SK-N-DZ (cell line): ENCODE results near the gene DAAM2. TPM values are rescaled to one million over a fixed set of nuclear protein-coding genes. Genes with fewer than 3 reads are reported as not detected.

Experiments used
- DNase-seq: peaks from one replicate; pipeline ENCODE4 v3.0.0-alpha.2; 2015; ENCODE audit warnings: low spot score
- polyA plus RNA-seq, 2 experiments: library from polyadenylated mRNA; depleted of rRNA; stranded (reverse); fragments of >200 nt; gene quantifications; 2 replicates each; pipeline ENCODE4 v1.2.3, GENCODE V29; 2014

The DAAM2 gene
- not detected in 2 replicates for polyA plus RNA-seq (2014; cell fraction: cytosol; rRNA removed)
- not detected in 2 replicates for polyA plus RNA-seq (2014; cell fraction: nucleus; rRNA removed)

GRCh38 chr6:39791850-39792539 lies at the start of gene DAAM2:
TSS of gene DAAM2 (plus strand) at chr6:39792376. CDS start at chr6:39856303, 63,927 bp downstream.
- no peak for DNase-seq

GRCh38 chr6:39746795-39747194 lies 45.4 kb upstream of the DAAM2 start:
- no peak for DNase-seq

GRCh38 chr6:39752835-39753724 lies 39.1 kb upstream of the DAAM2 start:
- no peak for DNase-seq

GRCh38 chr6:39753725-39754045 lies 38.5 kb upstream of the DAAM2 start:
- DNase-seq: no peak

DNA sequence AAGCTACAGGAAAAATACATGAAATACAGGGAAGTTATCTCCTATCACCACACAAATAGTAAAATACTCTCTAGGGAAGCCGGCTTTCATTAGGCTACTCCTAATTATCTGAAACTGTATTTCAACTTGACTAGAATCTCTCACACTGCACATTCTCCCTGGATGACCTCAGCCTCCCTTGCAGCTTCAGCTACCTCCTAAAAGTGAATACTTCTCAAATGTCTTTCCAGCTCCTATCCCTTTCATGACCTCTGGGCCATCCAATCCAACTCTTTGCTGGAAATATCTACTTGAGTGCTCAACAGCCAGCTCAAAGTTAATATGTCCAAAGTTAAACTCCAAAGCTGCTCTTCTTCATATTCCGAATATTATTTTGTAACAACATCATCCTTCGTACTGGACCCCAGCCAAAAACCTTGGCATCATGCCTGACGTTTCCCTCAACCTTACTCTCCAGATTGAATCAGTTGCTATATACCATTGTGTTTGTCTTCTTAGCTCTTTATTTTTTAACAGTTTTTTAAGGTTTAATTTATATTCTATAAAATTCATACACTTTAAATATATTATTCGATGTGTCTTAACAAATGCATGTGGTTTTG lies 37.6 kb upstream of the DAAM2 start:
- no peak for DNase-seq

GRCh38 chr6:39755231-39755630 lies 36.9 kb upstream of the DAAM2 start:
- DNase-seq: no peak

DNA sequence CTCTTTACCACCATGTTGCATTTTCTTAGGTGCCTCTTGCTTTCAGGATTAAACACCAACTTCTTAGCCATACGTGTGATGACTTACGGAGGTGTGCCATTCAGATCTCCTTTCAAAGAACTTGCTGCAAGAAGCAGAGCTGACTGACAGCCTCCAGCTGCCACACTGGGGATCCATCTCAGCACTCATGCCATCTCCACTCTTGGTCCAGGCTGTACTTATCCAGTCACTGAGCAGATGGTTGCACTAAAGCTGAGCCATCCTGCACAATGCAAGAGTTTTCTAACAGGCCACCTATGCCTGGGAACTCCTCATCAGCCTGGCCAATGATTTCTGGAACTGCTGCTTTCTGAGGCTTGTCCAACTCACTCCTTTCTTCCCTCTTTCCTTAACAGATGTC lies 35.6 kb upstream of the DAAM2 start:
- no peak for DNase-seq

DNA sequence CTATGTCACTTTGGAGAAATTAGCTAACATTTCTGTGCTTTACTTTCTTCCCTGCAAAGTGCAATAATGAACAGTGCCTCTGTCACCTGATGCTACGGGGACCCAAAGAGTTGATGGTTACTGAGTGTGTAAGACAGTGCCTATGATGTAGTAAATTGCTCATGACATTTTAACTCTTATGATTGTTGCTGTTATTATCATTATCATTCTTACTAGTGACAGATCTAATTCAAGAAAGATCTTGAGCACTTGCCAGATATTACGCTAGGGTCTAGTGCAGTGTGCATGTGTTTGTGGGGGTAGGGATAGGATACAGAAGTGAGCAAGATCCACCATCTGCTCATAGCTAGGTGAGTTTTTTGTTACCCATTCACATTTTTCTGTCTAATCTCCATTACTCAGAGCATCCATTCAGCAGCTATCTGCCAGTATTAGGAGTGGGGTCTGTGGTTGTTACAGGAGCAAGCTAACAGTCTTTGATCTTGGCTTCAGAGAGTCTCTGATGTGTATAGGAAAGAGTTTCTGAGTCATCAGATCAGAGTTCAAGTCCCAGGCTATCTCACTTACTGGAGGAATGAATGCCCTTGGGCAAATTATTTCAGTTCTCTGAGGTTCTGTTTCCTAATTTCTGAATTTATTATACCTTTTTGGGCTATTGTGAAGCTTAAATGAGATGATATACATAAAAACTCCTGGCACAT lies 33.1 kb upstream of the DAAM2 start:
- DNase-seq: no peak

GRCh38 chr6:39760226-39760952 lies 31.8 kb upstream of the DAAM2 start:
- no peak for DNase-seq

DNA sequence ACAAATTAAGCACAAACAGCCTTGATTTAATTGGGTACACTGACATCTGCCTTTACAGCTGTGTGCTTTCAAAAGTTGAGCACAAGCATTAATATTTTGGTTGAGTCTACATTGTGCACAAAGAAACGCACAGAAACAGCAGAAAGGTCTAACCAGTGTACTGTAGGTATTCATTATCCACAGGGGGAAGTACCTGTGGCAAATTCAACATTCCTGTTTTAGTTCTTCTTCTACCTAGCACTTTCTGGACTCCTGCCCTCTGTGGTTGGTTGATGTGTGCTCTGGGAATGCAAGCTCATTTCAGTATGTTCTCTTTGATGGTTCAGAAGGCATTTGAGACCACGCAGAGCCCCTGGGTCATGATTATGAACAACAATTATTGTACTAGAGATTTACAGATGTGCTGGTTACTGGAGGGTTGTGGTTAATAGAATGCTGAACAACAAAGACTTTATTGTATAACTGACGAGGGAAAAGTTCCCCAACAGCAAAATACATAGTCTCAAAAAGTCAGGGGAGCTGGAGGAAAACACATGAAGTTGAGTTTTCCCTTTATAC lies 26.6 kb upstream of the DAAM2 start:
- DNase-seq: no peak

- DNase-seq: no peak
Observed at GRCh38 chr6:39769012-39769411, 23.2 kb upstream of the DAAM2 start.

GRCh38 chr6:39770446-39770845 lies 21.7 kb upstream of the DAAM2 start:
- no peak for DNase-seq

- DNase-seq: no peak
Observed at GRCh38 chr6:39772559-39773273, 19.5 kb upstream of the DAAM2 start.

DNA sequence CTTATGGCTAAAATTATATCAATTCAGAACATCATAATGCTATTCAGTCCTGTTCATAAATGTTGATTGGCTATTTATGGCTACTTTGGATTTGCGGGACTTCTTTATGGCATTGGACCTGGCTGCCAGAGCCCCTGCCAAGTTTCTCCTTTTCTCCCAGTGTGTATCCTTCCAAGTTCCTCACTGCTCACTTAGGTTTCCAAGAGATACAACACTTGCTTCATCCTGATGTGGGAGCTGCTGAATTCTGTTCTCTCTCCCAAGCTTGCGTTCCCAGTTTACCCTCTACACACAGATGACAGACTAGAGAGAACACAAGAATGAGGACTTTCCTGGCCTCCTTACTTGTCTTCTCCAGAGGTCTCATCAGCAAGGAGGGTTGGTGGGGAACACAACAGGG lies 18.4 kb upstream of the DAAM2 start:
- DNase-seq: no peak

- no peak for DNase-seq
Observed at GRCh38 chr6:39776581-39776980, 15.6 kb upstream of the DAAM2 start.

GRCh38 chr6:39777218-39777617 lies 15.0 kb upstream of the DAAM2 start:
- DNase-seq: peak; percentile 4

DNA sequence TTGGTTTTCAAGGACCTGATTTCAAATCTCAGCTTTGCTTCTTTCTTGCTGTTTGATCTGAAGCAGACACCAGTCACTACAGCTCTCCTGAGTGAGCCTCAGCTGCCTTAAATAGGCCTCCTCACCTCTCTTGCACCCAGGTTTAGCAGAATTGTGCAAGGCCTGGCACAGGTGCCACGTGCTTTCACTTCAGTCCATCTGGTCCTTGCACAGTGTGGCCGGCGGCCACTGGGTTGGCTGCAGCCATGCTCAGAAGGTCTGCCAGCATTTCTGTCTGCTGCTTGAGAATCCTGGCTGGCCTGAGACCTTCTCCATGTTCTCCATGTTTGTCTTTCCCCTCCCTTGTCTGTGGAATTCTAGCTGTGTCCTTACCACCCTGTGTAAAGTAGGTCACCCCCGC lies 14.5 kb upstream of the DAAM2 start:
- no peak for DNase-seq

DNA sequence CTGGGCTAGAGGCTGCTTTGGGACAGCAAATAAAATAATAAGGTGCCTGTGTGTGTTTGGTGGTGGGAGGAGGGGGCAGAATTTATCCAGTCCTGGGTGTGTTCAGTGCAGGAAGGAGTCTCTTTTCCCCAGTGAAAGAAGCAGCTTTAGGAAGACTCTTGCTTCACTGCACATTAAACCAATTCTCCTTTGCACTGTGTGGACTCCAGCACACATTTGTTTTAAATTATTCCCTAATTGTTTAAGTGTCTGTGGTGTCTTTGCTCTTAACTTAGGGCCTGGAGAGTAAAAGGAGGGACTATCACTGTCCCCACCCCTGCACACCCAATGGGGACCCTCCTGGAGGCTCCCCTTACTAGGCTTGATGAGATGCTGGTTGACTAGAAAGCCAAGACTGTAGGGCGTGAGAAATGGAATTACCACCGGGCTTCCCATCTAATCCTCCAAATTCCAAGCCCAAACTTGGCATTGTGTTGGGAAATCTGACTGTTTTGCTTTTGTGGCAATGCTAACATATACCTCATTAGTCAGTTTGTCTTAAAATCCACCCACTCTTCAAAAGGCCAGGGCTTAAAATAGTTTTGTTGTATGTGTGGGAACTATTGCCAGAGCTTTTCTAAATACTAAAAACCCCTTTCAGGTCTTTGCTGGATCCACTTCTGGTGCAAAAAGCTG lies 13.5 kb upstream of the DAAM2 start:
- DNase-seq: no peak

DNA sequence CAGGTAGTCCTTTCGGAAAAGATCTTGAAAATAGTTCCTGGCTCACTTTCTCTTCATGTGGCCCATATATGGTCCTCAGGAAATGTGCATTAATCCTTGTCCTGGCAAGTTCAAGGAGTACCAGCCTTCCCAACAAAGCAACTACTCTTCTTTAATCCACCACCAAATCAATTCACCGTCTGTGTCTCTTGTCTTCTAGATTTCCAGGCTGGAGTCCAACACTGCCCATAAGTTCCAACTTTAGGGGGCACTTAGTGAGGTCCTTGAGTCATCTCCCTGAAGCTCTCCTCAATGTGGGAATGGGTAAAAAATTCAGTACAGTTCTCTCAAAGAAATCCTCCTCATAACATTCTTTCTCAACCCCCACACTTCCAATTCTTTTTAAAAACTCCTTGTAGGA lies 6.9 kb upstream of the DAAM2 start:
- no peak for DNase-seq

DNA sequence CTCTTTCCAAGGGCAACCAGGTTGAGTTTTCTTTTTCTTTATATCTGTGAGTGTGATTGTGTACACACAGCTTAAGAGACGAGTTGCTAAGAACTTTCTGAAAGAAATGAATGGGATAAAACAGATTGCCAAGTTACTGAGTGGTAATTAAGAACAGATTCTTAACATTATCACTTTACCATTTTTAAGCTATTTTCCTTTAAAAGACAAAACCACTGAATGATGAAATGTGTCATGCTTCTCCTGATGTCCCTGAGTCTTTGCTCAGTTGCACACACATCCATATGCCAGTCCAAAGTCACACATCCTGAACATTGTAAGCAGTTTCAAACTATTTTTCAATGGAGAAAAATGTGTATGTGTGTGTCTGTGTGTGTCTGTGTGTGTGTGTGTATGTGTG lies 5.5 kb upstream of the DAAM2 start:
- DNase-seq: no peak
